ENCODE measurements around the gene WBP4.

The WBP4 gene

DNA sequence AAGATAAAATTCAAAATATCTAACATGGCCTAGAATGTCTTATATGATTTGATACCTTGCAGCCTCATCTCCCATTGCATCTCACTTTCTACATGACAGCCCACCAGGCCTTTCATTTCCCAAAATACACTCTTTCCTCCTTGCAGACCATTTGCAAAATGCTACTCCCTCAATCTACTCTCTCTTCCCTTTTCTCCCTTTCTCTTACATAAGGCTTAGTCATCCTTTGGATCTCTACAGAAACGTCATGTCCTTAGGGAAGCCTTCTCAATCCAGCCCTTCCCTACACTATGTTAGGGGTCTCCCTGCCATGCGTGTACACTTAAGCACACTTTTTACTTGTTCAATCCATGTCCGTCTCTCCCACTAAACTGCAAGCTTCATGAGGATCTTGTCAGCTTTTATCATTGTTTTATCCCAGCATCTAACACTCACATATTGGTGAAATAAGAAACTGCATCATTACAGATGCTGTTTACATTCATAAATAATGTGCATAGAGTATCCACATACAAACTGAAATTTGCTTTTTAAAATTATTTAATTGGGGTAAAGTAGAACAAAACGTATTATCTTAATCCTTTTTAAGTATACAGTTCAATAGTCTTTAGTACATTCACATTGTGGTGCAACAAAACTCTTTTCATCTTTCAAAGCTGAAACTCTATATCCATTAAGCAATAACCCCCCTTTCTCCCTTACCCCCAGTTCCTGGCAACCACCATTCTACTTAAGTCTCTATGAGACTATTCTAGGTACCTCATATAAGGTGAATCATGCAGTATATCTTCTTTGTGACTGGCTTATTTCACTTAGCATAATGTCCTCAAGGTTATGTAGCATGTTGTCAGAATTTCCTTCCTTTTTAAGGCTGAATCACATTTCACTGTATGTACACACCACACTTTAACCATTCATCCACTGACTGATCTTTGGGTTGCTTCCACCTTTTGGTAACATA lies 11.5 kb upstream of the WBP4 start:
- DNase-seq (ENCODE audit: low read depth): peak; percentile 66

DNA sequence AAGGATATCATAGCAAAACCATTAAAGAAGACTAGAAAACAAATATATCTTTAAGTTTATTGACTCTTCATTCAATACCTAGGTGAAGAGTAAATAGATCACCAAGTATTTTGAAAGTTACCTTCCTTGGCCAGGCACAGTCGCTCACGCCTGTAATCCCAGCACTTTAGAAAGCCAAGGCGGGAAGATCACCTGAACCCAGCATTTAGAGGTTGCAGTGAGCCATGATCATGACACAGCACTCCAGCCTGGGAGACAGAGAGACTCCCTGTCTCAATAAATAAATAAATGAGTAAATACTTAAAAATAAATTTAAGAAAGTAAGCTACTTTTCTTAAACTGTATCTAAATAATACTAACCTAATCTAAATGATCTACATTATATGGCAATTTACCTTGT lies 8.9 kb upstream of the WBP4 start:
- no peak for DNase-seq (ENCODE audit: low read depth)

DNA sequence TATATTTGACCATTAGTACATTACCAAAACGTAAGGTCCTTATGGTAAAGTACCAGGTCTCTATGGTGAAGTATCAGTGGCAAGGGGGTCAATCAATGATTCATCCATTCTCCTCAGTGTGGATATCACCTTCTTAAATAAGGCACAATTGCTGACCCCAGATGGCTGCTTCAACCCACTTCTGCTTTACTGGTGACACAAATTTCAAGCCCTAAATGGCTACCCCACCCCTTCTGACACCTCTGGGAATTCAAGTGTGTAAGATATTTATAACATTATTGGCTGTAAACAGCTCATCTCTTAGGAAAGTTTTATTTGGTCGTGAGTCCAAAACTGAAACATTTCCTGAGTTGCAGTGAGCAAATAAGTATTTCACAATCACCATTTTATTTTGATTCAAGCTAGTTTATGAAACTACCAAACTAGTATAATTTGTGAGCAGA lies 7.9 kb upstream of the WBP4 start:
- DNase-seq (ENCODE audit: low read depth): peak; percentile 47

- peak; percentile 82 for DNase-seq (ENCODE audit: low read depth)
Observed at GRCh38 chr13:41054212-41054877, 7.0 kb upstream of the WBP4 start.

- no peak for DNase-seq (ENCODE audit: low read depth)
Observed at GRCh38 chr13:41054919-41055619, 6.2 kb upstream of the WBP4 start.

- no peak for DNase-seq (ENCODE audit: low read depth)
Observed at GRCh38 chr13:41056194-41056593, 5.1 kb upstream of the WBP4 start.

DNA sequence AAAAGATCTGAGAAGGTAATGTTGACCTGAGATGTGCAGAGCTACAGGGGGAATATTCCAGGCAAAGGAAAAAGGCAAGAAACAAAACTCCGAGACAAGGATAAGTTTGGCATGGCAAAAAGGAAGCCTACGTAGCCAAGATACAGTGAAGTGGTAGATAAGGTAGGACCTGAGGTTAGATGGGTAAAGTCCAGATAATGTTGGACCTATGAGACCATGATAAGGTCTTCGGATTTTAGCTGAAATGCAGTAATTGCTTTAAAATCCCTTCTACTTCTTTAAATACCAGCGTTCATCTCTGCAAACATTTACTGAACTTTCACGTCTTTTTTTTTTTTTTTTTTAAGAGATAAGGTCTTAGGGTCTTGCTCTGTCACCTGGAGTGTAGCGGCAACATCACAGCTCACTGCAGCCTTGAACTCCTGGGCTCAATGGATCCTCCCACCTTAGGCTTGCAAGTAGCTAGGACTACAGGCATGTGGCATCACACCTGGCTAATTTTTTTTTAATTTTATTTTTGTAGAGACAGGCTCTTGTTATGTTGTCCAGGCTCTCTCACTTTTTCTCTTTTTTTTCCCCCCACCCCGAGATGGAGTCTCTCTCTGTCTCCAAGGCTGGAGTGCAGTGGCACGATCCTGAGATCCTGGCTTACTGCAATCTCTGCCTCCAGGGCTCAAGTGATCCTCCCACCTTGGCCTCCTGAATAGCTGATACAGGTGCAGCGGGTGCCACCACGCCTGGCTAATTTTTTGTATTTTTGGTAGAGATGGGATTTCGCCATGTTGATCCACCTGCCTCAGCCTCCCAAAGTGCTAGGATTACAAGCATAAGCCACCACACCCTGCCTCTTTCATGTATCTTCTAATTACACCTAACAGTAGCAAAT lies 4.2 kb upstream of the WBP4 start:
- no peak for DNase-seq (ENCODE audit: low read depth)

- DNase-seq (ENCODE audit: low read depth): no peak
Observed at GRCh38 chr13:41058295-41059070, 2.8 kb upstream of the WBP4 start.

DNA sequence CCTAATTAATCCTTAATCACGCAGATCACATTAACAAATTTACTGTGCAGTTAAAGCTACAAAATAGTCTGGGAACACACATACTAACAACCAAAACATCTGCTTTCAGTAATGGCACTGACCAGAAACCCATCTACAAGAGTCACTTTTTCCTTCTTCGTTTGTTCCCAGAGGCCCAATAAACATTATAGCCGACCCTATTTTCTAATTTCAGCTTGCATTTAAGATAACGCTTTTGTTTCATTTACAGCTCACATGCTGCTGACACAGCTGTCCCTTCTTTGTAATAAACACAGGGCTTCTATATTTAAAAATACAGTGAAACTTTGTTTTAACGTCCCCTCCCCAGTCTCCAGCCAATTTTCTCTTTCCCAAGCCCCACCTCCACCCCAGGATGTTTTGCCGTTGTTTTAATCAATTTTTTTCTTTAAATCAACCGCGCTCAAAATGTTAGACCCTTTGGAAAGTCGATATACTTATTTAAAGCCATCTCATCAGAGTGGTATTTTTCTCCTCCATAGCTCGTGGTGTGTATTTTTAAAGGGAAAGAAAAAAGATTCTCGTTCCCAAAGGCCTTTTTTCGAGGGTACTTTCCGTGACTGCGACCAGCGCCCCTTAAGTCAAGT lies 1.7 kb upstream of the WBP4 start:
- DNase-seq (ENCODE audit: low read depth): no peak

DNA sequence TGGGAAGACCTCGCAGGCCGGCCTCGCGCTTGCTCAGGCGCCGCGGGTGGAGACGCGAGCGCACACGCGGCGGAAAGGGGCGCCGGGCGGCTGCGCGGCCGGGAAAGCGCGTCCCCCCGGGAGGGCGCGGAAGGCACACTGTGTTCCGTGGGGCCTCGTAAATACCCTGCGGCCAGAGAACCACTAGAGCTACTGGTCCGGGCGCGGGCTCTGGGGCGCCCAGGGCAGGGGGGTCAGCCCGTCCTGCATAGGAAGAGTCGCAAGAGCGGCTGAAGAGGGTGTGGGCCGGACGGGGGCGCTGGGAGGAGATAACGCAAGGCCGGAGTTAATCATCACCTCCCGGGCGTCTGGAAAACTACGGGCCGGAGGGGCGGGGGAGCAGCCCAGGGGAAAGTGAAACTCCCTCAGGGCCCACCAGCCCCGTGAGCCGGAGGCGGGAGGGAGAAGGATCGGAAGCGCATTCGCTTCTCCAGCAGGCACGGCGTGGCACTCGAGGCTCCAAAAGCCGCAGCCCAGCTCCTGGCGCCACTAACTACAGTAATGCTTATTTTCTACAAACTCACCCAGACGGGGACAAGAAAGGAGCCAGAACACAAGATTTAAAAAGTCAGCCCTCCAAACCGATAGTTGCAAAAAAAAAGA lies 1.1 kb upstream of the WBP4 start:
- DNase-seq (ENCODE audit: low read depth): peak; percentile 93

- DNase-seq (ENCODE audit: low read depth): peak; percentile 74
Observed at GRCh38 chr13:41060724-41061074, 610 bp upstream of the WBP4 start.

DNA sequence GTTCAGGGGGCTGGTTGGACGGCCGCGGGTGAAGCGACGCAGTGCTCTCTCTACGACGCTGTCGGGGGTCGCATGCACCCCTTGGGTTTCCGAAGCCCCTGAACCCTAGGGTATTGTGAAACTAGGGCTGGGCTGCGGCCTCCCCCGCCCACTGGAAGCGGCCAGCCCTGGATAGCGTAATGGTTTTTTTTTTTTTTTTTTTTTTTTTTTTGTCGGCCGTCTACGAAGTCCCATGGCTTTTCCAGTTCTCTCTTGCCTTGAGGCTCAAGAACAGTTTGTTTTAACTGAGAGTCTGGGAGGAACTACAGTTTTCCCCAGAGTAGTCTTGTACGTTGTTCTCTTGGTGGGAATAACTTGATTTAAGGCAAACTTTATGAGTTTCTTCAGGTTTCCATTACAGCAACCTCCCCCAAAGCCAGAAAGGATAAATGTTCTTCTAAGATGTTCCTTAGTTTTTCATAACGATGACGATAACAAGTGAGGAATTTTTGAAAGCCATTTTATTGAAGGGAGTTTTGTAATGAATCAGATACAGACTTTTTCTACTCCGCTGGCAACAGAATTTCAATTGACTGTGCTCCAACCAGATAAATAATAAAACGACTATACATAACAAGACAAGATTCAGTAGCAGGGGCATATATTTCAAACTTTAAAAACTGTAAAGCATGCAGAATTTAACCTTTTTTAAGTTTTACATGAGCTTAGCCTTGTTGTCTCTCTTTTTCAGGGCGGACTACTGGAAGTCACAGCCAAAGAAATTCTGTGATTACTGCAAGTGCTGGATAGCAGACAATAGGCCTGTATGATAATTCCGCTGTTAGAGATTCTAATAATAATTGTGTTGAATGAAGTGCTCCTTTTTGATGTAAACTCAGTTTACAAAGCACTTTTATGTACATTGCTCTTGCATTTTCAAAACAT lies 867 bp downstream of the WBP4 start:
- DNase-seq (ENCODE audit: low read depth): peak; percentile 78

DNA sequence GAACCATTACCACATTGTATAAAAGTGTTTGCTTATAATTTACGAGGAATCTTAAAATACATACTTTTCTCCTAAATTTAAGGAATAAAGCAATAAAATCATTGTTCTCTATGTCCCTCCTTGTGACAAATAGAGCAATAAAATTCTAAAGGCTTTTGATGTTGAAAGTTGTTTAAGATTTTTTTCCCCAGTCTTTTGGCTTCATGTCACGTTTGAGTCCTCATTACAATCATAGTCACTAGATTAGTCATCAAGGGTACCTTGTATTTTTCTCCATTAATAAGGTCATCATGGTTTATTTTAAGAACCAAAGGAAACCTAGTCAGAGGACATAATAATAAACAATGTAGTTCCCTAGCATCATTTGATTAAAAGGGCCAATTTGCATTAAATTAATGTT lies 3.2 kb downstream of the WBP4 start:
- DNase-seq (ENCODE audit: low read depth): peak; percentile 53

GRCh38 chr13:41065078-41065477 lies 3.8 kb downstream of the WBP4 start:
- peak; percentile 71 for DNase-seq (ENCODE audit: low read depth)

DNA sequence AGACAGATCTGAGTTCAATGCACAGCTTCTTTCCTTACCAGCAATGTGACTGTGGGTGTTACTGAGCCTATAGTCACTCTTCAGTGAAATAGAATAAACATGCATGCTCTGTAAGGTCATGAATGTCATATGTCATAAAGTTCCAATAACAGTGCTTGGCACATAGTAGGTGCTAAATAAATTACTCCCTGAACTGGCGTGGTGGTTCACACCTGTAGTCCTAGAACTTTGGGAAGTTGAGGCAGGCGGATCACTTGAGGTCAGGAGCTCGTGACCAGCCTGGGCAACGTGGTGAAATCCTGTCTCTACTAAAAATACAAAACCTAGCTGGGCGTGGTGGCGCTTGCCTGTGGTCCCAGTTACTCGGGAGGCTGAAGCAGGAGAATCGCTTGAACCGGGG lies 13.2 kb downstream of the WBP4 start:
- no peak for DNase-seq (ENCODE audit: low read depth)

- DNase-seq (ENCODE audit: low read depth): peak; percentile 38
Observed at GRCh38 chr13:41075034-41075433, 13.7 kb downstream of the WBP4 start.

DNA sequence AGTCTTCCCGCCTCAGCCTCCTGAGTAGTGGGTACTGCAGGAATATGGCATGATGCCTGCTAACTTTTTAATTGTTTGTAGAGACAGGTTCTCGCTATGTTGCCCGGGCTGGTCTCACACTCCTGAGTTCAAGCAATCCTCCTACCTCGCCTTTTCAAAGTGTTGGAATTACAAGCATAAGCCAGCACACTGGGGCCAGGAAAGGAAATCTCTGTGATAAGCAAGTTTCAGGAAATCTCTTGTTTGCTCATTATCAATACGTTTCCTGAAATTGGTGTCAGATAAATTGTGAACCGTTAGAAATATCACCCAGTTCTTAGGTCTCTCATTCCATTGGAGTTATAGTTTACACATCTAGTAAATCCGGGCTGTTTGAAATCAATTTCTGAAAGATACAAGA lies 14.2 kb downstream of the WBP4 start:
- no peak for DNase-seq (ENCODE audit: low read depth)

DNA sequence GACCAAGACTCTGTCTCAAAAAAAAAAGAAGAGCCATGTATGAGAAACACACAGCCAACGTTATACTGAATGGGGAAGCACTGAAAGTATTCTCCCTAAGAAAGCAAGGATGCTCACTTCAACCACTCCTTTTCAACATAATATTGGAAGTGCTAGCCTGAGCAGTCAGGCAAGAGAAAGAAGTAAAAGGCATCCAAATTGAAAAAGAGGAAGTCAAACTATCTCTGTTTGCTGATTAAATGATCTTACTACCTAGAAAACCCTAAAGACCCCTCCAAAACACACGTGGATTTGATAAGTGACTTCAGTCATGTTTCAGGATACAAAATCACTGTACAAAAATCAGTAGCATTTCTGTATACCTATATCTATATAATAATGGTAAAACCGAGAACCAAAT lies 16.2 kb downstream of the WBP4 start:
- DNase-seq (ENCODE audit: low read depth): no peak

GRCh38 chr13:41079725-41080124 lies 18.4 kb downstream of the WBP4 start:
- no peak for DNase-seq (ENCODE audit: low read depth)

Measured in amniotic epithelial cell (primary cell).